Thymus (tissue), 11 donors: ENCODE results near the gene BAZ1A. TPM values are rescaled to one million over a fixed set of nuclear protein-coding genes. Genes with fewer than 3 reads are reported as not detected.

Experiments used
- DNase-seq, 9 donors: peaks; one replicate each; pipeline ENCODE4 v3.0.0-alpha.2; 2013; ENCODE audit warnings: low spot score in 9 of 9, low read depth in 6 of 9, missing footprints in 1 of 9
- H3K27ac ChIP-seq, 2 donors: one replicate each; pipeline ENCODE4 v1.5.1; 2013; ENCODE audit warnings: control low read depth in 1 of 2, low read depth in 1 of 2, low read length in 1 of 2, mild to moderate bottlenecking in 1 of 2, moderate library complexity in 1 of 2
- H3K27me3 ChIP-seq, 2 donors: one replicate each; pipeline ENCODE4 v1.5.1; 2013; ENCODE audit warnings: low read length in 1 of 2; ENCODE audit not compliant: control insufficient read depth in 2 of 2, insufficient read depth in 1 of 2
- H3K36me3 ChIP-seq, 2 donors: one replicate each; pipeline ENCODE4 v1.5.1; 2013; ENCODE audit warnings: low read length in 1 of 2, mild to moderate bottlenecking in 1 of 2, moderate library complexity in 1 of 2; ENCODE audit not compliant: control insufficient read depth in 2 of 2, insufficient read depth in 2 of 2
- H3K4me1 ChIP-seq, 2 donors: one replicate each; pipeline ENCODE4 v1.5.1; 2013; ENCODE audit warnings: low read length in 2 of 2; ENCODE audit not compliant: control insufficient read depth in 2 of 2, insufficient read depth in 2 of 2
- H3K4me3 ChIP-seq, 2 donors: one replicate each; pipeline ENCODE4 v1.5.1; 2013; ENCODE audit warnings: low read length in 2 of 2, control low read depth in 1 of 2, mild to moderate bottlenecking in 1 of 2
- H3K9me3 ChIP-seq, 2 donors: one replicate each; pipeline ENCODE4 v1.5.1; 2013; ENCODE audit warnings: low read length in 1 of 2, mild to moderate bottlenecking in 1 of 2; ENCODE audit not compliant: control insufficient read depth in 2 of 2, insufficient read depth in 1 of 2
- WGBS: extraction: QIAGEN DNeasy Blood & Tissue Kit; methylation state at CpG from one replicate; pipeline ENCODE4 v1.1.7; 2013; 5-methylcytosine and 5-hydroxymethylcytosine counted together
- polyA plus RNA-seq: library from polyadenylated mRNA; stranded (reverse); fragments of 200-250 nt; gene quantifications from one replicate; pipeline ENCODE4 v1.2.3, GENCODE V29; 2013
- total RNA-seq: library from RNA; stranded (reverse); fragments of 120-200 nt; gene quantifications from one replicate; pipeline ENCODE4 v1.2.4, GENCODE V29; 2013
- donor health status: healthy.

The BAZ1A gene
- total and polyA plus RNA-seq, 2 donors, result 41.2 to 45.6 TPM

GRCh38 chr14:34835312-34835711, 39.8 kb downstream of the BAZ1A start:
- 100% methylated on average over 1 of the region's 1 CpG for WGBS
- Histone ChIP-seq H3K9me3 (no peaks in the 10 kb centered on the region), H3K4me1 (peaks cover 0 to 3% of the 10 kb centered on the region in 2 donors), H3K4me3 (no peak overlapping the region), H3K36me3 (no peaks in the 10 kb centered on the region), H3K27me3 (no peaks in the 10 kb centered on the region), H3K27ac (no peak overlapping the region)
- DNase-seq, result no peak

- no peak for DNase-seq
- Histone ChIP-seq H3K9me3 (no peaks in the 10 kb centered on the region), H3K27me3 (no peaks in the 10 kb centered on the region), H3K4me3 (no peak overlapping the region), H3K4me1 (peaks cover 0 to 3% of the 10 kb centered on the region in 2 donors), H3K36me3 (no peaks in the 10 kb centered on the region), H3K27ac (no peak overlapping the region)
- WGBS, result 80% methylated on average over 2 of the region's 2 CpGs
Measured at GRCh38 chr14:34833549-34834523, 41.3 kb downstream of the BAZ1A start.

- 97% methylated on average over 2 of the region's 2 CpGs for WGBS
- no peak overlapping the region for H3K4me3 ChIP-seq
- H3K4me1 ChIP-seq, result no peaks in the 10 kb centered on the region
- H3K36me3 ChIP-seq, result peaks cover 7 to 24% of the 10 kb centered on the region in 2 donors
- H3K9me3 ChIP-seq, result no peaks in the 10 kb centered on the region
- no peak overlapping the region for H3K27ac ChIP-seq
- no peaks in the 10 kb centered on the region for H3K27me3 ChIP-seq
- DNase-seq, result no peak
Measured at GRCh38 chr14:34826661-34827060, 48.5 kb downstream of the BAZ1A start.

GRCh38 chr14:34824826-34825225, 50.3 kb downstream of the BAZ1A start:
- Histone ChIP-seq H3K4me1 (no peaks in the 10 kb centered on the region), H3K27ac (no peak overlapping the region), H3K36me3 (peaks cover 7 to 24% of the 10 kb centered on the region in 2 donors), H3K9me3 (no peaks in the 10 kb centered on the region), H3K27me3 (no peaks in the 10 kb centered on the region), H3K4me3 (no peak overlapping the region)
- 96% methylated on average over 3 of the region's 3 CpGs for WGBS
- no peak for DNase-seq

GRCh38 chr14:34824256-34824655, 50.9 kb downstream of the BAZ1A start:
- 96% methylated on average over 1 of the region's 1 CpG for WGBS
- Histone ChIP-seq H3K27me3 (no peaks in the 10 kb centered on the region), H3K36me3 (peaks cover 7 to 24% of the 10 kb centered on the region in 2 donors), H3K4me3 (no peak overlapping the region), H3K27ac (no peak overlapping the region), H3K9me3 (no peaks in the 10 kb centered on the region), H3K4me1 (no peaks in the 10 kb centered on the region)
- no peak for DNase-seq

- peaks cover 5 to 16% of the 10 kb centered on the region in 2 donors for H3K36me3 ChIP-seq
- no peaks in the 10 kb centered on the region for H3K4me1 ChIP-seq
- H3K4me3 ChIP-seq, result no peak overlapping the region
- no peak overlapping the region for H3K27ac ChIP-seq
- no peak for DNase-seq
- no peaks in the 10 kb centered on the region for H3K9me3 ChIP-seq
- H3K27me3 ChIP-seq, result no peaks in the 10 kb centered on the region
- WGBS, result 98% methylated on average over 2 of the region's 2 CpGs
Measured at GRCh38 chr14:34817768-34818167, 57.4 kb downstream of the BAZ1A start.

- H3K27ac ChIP-seq, result no peak overlapping the region
- no peak for DNase-seq
- H3K36me3 ChIP-seq, result peaks cover 8 to 40% of the 10 kb centered on the region in 2 donors
- H3K4me1 ChIP-seq, result no peaks in the 10 kb centered on the region
- no peaks in the 10 kb centered on the region for H3K27me3 ChIP-seq
- no peaks in the 10 kb centered on the region for H3K9me3 ChIP-seq
- H3K4me3 ChIP-seq, result no peak overlapping the region
- WGBS, result 72% methylated on average over 2 of the region's 2 CpGs
Measured at GRCh38 chr14:34810028-34810427, 65.1 kb downstream of the BAZ1A start.

- Histone ChIP-seq H3K4me1 (no peaks in the 10 kb centered on the region), H3K36me3 (peaks cover 16 to 54% of the 10 kb centered on the region in 2 donors), H3K27me3 (no peaks in the 10 kb centered on the region), H3K9me3 (peaks cover 0 to 2% of the 10 kb centered on the region in 2 donors), H3K4me3 (no peak overlapping the region), H3K27ac (no peak overlapping the region)
- WGBS, result 97% methylated on average over 3 of the region's 3 CpGs
- no peak for DNase-seq
Measured at GRCh38 chr14:34806257-34806656, 68.9 kb downstream of the BAZ1A start.

GRCh38 chr14:34804933-34805332, 70.2 kb downstream of the BAZ1A start:
- no peaks in the 10 kb centered on the region for H3K4me1 ChIP-seq
- H3K36me3 ChIP-seq, result peaks cover 14 to 50% of the 10 kb centered on the region in 2 donors
- no peak overlapping the region for H3K4me3 ChIP-seq
- DNase-seq, result no peak
- no peak overlapping the region for H3K27ac ChIP-seq
- peaks cover 0 to 2% of the 10 kb centered on the region in 2 donors for H3K9me3 ChIP-seq
- no peaks in the 10 kb centered on the region for H3K27me3 ChIP-seq
- over 99% methylated on average over 3 of the region's 3 CpGs for WGBS
